Sigmoid colon (tissue), 4 donors: Measurements from ENCODE around the gene PLXDC1.

Experiments used
- EP300 ChIP-seq, 4 donors: sonication (generic); formaldehyde crosslinking; IDR thresholded peaks; one replicate each; pipeline ENCODE4 v1.6.1; 2017; ENCODE audit warnings: antibody characterized with exemption in 4 of 4
- POLR2A ChIP-seq, 2 donors: fragments of 450-650 bp; IDR thresholded peaks; one replicate each; pipeline ENCODE4 v1.6.1; 2016; ENCODE audit warnings: antibody characterized with exemption in 2 of 2, mild to moderate bottlenecking in 2 of 2, moderate library complexity in 2 of 2
- POLR2AphosphoS5 ChIP-seq, 4 donors: sonication (generic); formaldehyde crosslinking; IDR thresholded peaks; one replicate each; pipeline ENCODE4 v1.6.1; 2017; ENCODE audit warnings: antibody characterized with exemption in 4 of 4
- TF ChIP-seq, protein P1 (sequence below), 4 experiments: fragments of 450-650 bp in 3 of 4; fragments of 200-600 bp in 1 of 4; IDR thresholded peaks; one replicate each; pipeline ENCODE4 v1.5.1; 2016 to 2019; ENCODE audit warnings: antibody characterized with exemption in 4 of 4, mild to moderate bottlenecking in 3 of 4, moderate library complexity in 2 of 4

DNA sequence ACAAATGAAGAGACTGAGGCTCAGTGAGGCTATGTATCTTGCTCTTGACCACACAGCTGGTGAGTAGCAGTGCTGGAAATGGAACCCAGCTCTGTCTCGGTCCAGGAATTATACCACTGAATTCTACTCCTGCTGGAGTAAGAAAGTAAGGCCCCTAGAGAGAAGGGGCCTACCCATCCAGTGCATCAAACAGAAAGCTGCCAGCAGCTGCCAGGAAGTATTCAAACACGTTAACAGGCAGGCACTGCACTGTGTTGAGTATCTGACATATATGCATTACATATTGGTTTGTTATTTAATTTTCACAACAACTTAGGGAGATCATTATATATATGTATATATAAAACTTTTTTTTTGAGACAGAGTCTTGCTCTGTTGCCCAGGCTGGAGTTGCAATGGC lies 10.5 kb upstream of the PLXDC1 start:
- no peak for TF ChIP-seq POLR2A (IDR thresholded peaks at IDR 0.05)
- no peak for TF ChIP-seq POLR2AphosphoS5 (IDR thresholded peaks at IDR 0.05)
- TF ChIP-seq, protein P1, sequence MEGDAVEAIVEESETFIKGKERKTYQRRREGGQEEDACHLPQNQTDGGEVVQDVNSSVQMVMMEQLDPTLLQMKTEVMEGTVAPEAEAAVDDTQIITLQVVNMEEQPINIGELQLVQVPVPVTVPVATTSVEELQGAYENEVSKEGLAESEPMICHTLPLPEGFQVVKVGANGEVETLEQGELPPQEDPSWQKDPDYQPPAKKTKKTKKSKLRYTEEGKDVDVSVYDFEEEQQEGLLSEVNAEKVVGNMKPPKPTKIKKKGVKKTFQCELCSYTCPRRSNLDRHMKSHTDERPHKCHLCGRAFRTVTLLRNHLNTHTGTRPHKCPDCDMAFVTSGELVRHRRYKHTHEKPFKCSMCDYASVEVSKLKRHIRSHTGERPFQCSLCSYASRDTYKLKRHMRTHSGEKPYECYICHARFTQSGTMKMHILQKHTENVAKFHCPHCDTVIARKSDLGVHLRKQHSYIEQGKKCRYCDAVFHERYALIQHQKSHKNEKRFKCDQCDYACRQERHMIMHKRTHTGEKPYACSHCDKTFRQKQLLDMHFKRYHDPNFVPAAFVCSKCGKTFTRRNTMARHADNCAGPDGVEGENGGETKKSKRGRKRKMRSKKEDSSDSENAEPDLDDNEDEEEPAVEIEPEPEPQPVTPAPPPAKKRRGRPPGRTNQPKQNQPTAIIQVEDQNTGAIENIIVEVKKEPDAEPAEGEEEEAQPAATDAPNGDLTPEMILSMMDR (IDR thresholded peaks at IDR 0.05), result no peak
- no peak for TF ChIP-seq EP300 (IDR thresholded peaks at IDR 0.05)
